8988T (cell line): Measurements from ENCODE around the gene COX6B1.
"Not testable (repeated sequence)": the region's sequence is repeated elsewhere in the genome, so short reads cannot be mapped to it uniquely, and the experiment has no call there.

Experiments used
- DNase-seq: peaks from one replicate; pipeline ENCODE4 v3.0.0; 2011

Gene COX6B1

GRCh38 chr19:35648017-35648961 lies at the start of gene COX6B1:
COX6B1 (plus strand) TSS chr19:35648323; CDS start chr19:35651244, 2,921 bp downstream.
- peak; percentile 97 for DNase-seq

GRCh38 chr19:35601971-35602370 lies 46.2 kb upstream of the COX6B1 start:
- no peak for DNase-seq

- not testable (repeated sequence) for DNase-seq
Observed at GRCh38 chr19:35604436-35604835, 43.7 kb upstream of the COX6B1 start.

GRCh38 chr19:35607170-35607569 lies 41.0 kb upstream of the COX6B1 start:
- DNase-seq, result not testable (repeated sequence)

- no peak for DNase-seq
Observed at GRCh38 chr19:35607661-35608060, 40.5 kb upstream of the COX6B1 start.

- DNase-seq, result no peak
Observed at GRCh38 chr19:35608251-35608650, 39.9 kb upstream of the COX6B1 start.

- no peak for DNase-seq
Observed at GRCh38 chr19:35609851-35610353, 38.2 kb upstream of the COX6B1 start.

- no peak for DNase-seq
Observed at GRCh38 chr19:35612224-35612558, 35.9 kb upstream of the COX6B1 start.

- DNase-seq, result peak; percentile 96
Observed at GRCh38 chr19:35612559-35613321, 35.4 kb upstream of the COX6B1 start, which contains the start of gene HAUS5. HAUS5 (plus strand) TSS chr19:35612735; CDS start chr19:35612795, 60 bp downstream.

GRCh38 chr19:35613574-35613973 lies 34.5 kb upstream of the COX6B1 start:
- no peak for DNase-seq

- DNase-seq, result no peak
Observed at GRCh38 chr19:35615036-35615435, 33.1 kb upstream of the COX6B1 start.

- no peak for DNase-seq
Observed at GRCh38 chr19:35618857-35619256, 29.3 kb upstream of the COX6B1 start.

- DNase-seq, result no peak
Observed at GRCh38 chr19:35619290-35619923, 28.7 kb upstream of the COX6B1 start.

GRCh38 chr19:35620001-35620400 lies 28.1 kb upstream of the COX6B1 start:
- DNase-seq, result no peak

- DNase-seq, result no peak
Observed at GRCh38 chr19:35621708-35622107, 26.4 kb upstream of the COX6B1 start.

GRCh38 chr19:35622750-35623149 lies 25.4 kb upstream of the COX6B1 start:
- no peak for DNase-seq

- DNase-seq, result no peak
Observed at GRCh38 chr19:35623327-35624010, 24.7 kb upstream of the COX6B1 start.

GRCh38 chr19:35628264-35628564 lies 19.9 kb upstream of the COX6B1 start:
- DNase-seq, result no peak

- peak; percentile 98 for DNase-seq
Observed at GRCh38 chr19:35628565-35629331, 19.4 kb upstream of the COX6B1 start, which contains the start of gene RBM42. RBM42 (plus strand) TSS chr19:35629036; CDS start chr19:35629154, 118 bp downstream.

GRCh38 chr19:35629332-35629633 lies 18.8 kb upstream of the COX6B1 start:
- no peak for DNase-seq

GRCh38 chr19:35633727-35634440 lies 14.2 kb upstream of the COX6B1 start:
- DNase-seq, result no peak
